ENCODE results near the gene DHX34.
A peak's percentile ranks its signal among the peaks of the same experiment; 100 is the strongest.
"Not testable (repeated sequence)": the region's sequence is repeated elsewhere in the genome, so short reads cannot be mapped to it uniquely, and the experiment has no call there.

The DHX34 gene

DNA sequence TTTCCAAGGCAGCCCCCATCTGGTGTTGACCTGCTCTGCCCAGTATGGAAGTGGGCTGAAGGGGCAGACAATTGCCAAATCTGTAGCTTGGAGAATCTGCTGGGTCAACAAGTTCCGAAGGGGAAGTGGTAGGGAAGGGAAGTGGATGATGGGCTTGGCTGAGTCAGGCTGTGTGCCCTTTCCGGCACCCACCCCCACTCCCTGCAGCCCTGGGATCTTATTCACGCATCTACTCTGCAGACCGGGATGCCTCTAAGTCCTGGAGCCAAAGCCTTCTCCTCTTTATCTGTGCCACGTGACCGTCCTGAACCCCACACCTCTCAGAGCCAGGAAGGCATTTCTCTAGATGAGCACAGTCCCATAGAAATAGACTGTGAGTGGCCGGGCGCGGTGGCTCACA is 24.6 kb upstream of the DHX34 start:
- no peak for DNase-seq

DNA sequence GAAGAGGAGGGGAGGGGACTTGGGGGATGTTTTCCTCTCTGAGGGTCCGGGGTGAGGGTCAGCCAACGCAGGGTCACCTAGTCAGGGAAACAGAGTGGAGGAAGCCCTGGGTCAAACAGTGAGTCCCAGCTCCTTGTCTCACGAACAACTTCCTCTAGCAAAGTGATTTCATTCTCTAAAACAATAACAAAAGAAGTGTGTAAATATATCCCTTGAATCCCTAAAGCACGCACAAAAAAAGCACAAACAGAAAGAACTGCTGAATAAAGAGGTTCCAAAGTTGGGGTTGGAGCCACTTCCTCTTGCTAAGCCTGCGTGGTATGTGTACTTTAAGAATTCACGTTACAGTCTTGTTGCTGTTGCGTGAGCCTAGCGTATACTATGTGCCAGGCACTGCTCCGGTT is 18.6 kb upstream of the DHX34 start:
- DNase-seq: no peak

DNA sequence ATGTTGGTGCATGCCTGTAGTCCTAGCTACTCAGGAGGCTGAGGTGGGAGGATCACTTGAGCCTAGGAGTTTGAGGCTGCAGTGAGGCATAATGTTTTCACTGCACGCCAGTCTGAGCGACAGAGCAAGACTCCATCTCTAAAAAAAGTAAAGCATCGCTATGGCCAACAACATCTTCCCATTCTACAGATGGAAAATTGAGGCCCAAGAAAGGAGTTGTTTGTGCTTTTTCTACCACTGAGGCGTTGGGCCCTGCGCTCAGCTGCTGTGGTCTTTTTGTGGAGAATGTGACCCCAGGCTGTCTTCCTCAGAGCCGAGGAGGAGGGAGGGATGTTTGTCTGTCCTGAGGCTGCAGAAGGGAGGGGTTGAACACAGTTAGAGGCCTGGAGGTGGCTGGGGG is 17.6 kb upstream of the DHX34 start:
- DNase-seq: no peak

DNA sequence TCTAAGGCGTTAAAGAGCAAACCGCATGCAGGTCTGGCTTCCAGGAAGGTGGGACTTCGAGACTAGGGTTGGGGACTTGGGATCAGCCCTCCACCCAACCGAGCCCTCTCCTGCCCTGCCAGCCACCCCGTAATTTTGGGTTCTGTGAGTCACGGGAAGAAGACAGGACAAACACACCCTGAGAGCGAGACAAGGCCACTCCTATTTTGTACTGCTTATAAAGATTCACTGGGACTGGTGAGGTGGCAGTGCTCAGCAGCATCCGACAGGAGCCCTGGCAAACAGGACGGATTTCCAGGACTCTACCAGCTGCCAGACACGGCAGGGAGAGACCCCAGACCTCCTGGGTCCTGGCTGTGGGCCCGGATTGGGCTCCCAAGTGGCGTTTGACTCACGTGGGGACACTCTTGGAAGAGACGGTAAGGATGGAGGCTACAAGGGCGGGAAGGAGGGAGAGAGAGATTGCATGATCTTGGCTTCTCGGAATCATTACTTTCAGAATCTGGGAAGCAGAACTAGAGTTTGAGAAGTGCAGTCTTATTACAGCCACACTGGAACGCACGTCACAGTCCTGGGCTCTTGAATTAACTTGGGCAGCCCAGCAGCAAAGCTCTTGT is 17.1 kb upstream of the DHX34 start, which contains the start of gene C5AR2:
TSS of gene C5AR2 (plus strand) at position 245 of the 617 bp plus-strand sequence. CDS start 8,625 bp downstream, outside the sequence.
- DNase-seq: no peak

DNA sequence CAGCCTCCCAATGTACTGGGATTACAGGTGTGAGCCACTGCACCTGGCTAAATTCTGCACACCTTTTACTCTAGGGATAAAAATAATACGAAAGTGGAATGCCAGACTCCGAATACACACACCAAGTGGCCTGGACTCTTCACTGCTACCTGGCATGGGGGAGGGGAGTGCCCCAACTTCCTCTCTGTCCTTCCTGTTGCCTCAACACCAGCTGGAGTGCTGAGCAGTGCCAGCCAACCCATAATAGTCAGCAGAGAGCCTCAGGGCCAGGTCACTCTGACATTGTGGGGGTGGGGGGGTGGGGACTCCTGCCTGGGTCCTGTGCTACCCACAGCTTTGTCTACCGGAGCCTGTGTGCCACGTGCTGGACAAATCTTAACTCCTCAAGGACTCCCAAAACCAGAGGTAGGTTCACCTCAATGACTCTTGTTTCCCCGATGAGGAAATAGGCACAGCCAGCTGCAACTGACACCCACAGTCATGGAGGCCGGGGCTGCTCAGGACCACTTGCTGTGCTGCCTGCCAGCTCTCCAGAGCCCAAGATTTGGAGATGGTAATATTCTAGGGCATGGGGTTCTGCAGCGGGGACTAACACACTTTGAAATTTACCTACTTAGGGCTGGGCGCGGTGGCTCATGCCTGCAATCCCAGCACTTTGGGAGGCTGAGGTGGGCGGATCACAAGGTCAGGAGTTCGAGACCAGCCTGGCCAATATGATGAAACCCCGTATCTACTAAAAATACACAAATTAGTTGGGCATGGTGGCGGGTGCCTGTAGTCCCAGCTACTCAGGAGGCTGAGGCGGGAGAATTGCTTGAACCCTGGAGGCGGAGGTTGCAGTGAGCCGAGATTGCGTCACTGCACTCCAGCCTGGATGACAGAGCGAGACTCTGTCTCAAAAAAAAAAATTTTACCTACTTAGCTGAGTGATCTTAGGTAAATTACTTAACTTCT is 12.1 kb upstream of the DHX34 start:
- DNase-seq: not testable (repeated sequence)

DNA sequence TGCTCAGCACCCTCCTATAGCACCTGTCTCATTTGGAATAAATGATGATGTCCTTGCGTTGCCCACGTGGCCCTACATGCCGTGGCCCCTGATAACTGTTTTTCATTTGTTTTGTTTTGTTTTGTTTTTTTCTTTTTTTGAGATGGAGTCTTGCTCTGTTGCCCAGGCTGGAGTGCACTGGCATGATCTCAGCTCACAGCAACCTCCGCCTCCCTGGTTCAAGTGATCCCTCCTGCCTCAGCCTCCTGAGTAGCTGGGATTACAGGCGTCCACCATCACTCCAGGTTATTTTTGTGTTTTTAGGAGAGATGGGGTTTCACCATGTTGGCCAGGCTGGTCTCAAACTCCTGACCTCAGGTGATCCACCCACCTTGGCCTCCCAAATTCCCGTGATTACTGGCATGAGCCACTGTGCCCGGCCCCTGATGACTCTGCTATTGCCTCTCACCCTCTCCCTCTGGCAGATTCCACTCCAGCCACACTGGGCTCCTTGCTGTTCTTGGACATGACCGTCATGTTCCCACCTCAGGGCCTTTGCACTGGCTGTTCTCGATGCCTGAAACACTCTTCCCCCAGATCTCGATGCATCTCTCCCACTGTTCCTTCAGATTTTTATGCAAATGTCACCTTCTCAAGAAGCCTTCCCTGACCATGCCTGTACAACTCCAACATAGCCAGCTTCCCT is 9.8 kb upstream of the DHX34 start:
- no peak for DNase-seq

DNA sequence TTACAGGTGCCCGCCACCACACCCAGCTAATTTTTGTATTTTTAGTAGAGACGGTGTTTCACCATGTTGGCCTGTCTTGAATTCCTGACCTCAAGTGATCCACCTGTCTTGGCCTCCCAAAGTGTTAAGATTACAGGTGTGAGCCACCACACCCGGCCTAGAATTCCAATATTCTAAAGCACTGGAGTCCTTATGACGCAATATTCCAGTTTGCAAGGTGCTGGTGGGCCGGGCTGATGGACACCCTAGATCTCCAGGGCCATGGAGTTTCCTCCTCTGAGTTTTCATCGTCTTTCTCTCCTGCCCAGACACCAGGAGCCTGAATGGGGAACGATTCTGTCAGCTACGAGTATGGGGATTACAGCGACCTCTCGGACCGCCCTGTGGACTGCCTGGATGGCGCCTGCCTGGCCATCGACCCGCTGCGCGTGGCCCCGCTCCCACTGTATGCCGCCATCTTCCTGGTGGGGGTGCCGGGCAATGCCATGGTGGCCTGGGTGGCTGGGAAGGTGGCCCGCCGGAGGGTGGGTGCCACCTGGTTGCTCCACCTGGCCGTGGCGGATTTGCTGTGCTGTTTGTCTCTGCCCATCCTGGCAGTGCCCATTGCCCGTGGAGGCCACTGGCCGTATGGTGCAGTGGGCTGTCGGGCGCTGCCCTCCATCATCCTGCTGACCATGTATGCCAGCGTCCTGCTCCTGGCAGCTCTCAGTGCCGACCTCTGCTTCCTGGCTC is 8.5 kb upstream of the DHX34 start:
- DNase-seq: no peak

DNA sequence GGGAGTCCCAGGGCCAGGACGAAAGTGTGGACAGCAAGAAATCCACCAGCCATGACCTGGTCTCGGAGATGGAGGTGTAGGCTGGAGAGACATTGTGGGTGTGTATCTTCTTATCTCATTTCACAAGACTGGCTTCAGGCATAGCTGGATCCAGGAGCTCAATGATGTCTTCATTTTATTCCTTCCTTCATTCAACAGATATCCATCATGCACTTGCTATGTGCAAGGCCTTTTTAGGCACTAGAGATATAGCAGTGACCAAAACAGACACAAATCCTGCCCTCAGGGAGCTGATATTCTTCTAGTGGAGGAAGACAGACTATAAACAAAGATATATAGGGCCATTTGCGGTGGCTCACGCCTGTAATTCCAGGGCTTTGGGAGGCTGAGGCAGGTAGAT is 7.4 kb upstream of the DHX34 start:
- DNase-seq: no peak

DNA sequence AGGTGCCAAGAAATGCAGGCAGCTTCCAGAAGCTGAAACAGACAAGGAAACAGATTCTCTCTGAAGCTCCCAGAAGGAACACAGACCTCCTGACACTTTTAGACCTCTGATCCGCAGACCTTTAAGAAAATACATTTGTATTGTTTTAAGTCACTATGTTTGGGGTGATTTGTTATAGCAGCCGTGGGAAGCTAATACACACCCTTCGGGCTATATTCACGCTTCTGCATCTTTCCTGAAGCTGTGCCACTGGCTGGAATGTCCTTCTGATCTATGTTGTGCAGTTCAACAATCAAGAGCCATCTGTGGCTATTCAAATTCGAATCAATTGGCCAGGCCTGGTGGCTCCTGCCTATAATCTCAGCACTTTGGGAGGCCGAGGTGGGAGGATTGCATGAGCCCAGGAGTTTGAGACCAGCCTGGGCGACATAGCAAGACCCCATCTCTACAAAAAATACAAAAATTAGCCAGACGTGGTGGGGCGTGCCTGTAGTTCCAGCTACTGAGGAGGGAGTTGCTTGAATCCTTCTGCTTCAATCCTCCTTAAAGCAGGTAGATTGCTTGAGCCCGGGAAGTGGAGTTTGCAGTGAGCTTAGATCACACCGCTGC is 5.8 kb upstream of the DHX34 start:
- DNase-seq: no peak

DNA sequence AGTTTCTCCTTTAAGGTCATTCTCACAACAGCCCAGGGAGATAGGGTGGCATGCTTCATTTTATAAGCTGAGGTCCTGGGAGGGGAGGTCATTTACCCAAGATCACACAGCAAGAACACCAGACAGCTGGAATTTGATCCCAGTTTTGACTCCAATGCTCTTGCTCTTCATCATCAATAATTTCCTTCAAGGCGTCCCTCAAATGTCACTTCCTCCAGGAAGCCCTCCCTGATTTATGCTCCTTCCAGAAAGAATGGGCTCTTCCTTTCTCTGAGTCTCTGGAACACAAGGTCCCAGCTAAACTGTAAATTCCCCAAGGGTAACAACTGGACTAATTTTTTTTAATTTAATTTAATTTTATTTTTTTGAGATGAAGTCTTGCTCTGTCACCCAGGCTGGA is 4.7 kb upstream of the DHX34 start:
- DNase-seq: no peak

DNA sequence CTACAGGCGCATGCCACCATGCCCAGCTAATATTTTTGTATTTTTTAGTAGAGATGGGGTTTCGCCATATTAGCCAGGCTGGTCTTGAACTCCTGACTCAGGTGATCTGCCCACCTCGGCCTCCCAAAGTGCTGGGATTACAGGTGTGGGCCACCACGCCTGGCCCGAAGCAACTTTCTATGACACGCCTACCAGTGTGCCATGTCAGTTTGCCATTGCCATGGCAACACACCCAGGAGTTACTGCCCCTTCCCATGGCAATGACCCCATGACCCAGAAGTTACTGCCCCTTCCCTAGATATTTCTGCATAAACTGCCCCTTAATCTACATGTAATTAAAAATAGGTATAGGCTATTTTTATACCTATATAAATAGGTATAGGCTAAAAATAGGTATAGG is 3.1 kb upstream of the DHX34 start:
- DNase-seq: not testable (repeated sequence)

DNA sequence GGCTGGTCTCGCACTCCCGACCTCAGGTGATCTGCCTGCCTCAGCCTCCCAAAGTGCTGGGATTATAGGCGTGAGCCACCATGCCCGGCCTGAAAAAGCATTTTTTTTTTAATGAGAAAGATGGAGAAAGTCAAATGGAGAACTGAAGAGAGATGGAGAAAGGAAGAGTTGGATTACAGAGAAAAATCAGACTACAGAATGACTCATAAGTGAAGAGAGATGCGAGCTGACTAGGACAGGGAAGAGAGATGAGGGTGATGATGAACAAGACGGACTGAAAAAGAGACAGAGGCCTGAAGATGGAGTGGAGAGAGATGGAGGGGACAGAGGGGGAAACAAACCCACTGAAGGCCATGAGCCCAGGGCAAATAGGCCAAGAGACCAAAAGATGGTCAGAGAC is 1.5 kb downstream of the DHX34 start:
- DNase-seq: no peak

DNA sequence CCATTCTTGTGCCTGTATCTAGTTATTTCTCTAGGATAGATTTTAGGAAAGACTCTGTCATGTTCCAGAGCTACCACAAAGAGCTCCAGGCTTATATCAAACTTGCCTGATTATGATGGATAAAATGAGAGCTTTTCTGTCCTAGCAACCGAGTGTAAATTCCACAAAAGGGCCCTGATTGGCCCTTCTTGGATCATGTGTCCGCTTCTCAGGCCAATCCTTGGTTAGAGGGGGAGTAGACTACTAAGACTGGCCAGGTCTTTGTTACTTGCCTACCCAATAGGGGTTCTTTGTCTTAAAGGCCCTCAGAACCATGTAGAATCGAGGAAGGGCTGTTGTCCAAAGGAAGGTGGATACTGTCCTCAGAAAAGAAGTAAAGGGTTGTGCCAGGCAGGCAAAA is 2.4 kb downstream of the DHX34 start:
- no peak for DNase-seq

DNA sequence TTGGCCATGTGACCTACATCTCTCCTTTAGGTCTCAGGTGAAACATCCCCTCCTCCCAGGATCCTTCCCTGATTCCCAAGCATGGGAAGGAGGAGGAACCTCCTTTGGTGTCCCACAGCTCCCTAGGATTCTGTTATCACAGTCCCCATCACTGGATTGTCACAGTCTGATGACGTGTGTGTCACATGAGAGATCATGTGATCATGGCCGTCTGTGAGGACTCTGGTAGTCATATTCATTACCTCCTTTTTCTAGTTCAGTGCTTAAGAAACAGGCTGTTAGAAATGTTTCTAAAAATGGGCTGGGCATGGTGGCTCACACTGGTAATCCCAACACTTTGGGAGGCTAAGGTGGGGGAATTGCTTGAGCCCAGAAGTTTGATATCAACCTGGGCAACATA is 3.0 kb downstream of the DHX34 start:
- DNase-seq: no peak

DNA sequence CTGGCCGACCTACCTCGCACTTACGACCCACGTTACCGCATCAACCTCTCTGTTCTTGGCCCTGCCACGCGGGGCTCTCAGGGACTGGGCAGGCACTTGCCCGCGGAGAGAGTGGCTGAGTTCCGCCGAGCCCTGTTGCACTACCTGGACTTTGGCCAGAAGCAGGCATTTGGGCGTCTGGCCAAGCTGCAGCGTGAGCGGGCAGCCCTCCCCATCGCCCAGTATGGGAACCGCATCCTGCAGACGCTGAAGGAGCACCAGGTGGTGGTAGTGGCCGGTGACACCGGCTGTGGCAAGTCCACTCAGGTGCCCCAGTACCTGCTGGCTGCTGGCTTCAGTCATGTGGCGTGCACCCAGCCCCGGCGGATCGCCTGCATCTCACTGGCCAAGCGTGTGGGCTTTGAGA is 4.2 kb downstream of the DHX34 start:
- DNase-seq: no peak

DNA sequence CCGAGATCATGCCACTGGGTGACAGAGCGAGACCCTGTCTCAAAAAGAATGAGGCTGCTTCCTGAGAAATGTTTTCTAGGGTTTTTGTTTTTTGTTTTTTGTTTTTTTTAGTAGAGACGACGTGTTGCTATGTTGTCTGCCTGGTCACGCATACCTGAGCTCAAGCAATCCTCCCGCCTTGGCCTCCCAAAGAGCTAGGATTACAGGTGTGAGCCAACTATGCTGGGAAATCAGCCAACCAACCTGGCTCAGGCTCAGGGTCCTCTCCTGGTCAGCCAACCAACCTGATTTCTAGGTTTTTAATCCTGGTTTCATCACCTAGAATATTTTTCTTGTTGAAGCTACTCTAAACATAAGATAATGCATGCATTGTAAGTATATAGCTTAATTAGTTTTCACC is 7.8 kb downstream of the DHX34 start:
- peak; percentile 41 for DNase-seq

DNA sequence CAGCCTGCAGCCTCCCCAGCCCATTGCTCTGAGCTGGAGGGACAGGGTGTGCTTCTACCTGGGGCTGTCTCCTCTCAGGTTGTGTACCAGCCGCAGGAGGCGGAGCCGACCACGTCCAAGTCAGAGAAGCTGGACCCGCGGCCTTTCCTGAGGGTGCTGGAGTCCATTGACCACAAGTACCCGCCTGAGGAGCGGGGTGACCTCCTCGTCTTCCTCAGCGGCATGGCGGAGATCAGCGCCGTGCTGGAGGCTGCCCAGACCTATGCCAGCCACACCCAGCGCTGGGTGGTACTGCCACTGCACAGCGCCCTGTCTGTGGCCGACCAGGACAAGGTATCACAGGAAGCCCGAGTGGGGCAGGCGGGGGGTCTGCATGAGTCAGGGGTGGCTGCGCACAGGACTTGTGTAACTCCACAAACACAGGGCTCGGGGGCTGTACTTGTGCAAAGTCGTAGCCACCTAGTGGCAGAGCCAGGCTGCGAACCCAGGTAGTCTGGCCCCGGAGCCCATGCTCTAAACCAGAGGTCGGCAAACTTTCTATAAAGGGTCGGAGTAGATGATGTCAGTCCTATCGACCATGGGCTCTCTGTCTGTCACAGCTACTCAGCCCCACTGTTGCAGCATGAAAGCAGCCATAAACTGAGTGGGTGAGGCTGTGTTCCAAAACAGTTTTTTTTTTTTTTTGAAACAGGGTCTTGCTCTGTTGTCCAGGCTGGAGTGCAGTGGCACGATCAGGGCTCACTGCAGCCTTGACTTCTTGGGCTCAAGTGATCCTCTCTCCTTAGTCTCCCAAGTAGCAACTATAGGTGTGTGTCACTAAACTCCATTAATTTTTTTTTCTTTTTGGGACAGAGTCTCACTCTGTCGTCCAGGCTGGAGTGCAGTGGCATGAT is 8.9 kb downstream of the DHX34 start:
- no peak for DNase-seq

DNA sequence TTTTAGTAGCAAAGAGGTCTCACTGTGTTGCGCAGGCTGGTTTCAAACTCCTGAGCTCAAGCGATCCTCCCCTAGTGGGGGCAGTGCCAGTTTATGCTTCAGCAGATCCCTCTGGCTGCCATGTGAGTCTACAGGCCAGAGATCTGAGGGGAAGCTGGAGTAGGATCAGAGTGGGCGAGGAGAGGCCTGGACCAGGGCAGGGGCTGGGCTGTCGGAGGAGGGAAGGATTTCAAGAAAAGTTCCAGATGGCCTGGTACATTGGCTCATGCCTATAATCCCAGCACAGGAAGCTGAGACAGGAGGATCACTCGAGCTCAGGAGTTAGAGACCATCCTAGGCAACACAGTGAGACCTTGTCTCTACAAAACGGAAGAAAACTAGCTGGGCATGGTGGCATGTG is 9.8 kb downstream of the DHX34 start:
- DNase-seq: no peak

DNA sequence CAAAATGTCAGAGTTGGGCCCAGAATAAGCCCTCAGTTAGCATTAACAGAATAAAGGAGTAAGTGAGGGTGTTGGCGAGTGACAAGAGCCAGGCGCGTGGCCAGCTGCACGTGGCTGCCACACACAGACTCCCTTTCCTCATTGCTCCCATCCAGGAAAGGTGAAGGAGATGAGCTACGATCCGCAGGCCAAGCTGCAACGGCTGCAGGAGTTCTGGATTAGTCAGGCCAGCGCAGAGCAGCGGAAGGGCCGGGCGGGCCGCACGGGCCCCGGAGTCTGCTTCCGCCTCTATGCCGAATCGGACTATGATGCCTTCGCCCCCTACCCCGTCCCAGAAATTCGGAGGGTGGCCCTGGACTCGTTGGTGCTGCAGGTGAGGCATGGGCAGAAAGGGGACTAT is 13.2 kb downstream of the DHX34 start:
- no peak for DNase-seq

DNA sequence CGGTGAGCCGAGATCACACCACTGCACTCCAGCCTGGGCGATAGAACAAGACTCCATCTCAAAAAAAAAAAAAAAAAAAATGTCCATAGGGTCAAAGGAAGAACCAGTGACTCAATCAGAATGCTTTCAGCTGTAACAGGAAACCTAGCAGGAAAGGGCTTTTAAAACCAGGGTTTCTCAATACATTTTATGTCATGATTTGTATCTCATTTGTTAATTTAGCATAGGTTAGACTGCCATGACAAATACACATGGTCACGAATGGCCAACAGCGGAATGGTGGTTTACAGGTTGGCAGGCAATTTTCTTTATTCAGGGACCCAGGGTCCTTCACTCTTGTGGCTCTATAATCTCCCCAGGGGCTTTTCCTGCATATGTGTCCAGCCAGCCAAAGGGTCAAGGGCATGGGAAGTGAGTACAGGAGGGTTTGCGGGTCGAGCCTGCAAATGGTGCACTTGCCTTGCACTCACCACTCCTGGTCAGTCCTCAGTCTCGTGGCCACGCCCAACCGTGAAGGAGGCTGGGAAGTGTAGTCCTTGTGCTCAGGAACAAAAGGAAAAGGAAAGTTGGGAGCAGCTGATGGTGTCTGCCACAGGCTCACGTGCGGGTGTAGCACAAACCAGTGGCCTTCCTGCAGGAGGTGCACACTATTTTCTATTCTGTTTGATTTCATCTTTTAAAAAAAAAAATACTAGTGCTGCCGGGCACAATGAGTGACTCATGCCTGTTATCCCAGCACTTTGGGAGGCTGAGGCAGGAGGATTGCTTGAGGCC is 14.8 kb downstream of the DHX34 start:
- no peak for DNase-seq

DNA sequence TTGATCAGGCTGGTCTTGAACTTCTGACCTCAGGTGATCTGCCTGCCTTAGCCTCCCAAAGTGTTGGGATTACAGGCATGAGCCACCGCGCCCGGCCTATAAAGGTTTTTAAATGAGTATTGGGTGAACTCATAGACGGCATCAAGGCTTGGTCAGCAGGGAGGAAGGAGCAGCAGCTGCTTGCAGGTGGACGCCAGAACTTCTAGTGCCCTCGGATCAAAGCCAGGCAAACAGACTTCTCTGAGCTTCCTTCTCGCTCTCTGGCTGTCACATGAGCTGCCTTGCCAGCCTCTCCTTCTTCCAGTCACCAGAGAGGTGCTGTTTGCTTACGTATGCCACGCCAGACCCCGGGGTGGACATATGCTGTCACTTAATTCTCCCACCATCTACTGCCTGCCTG is 16.3 kb downstream of the DHX34 start:
- not testable (repeated sequence) for DNase-seq
